ENCODE data around the gene MCRIP2. TPM values are rescaled to one million over a fixed set of nuclear protein-coding genes. Genes with fewer than 3 reads are reported as not detected.
A peak's percentile ranks its signal among the peaks of the same experiment; 100 is the strongest.

Gene MCRIP2
- total RNA-seq, 2 donors from 2014 or later = 92.8 to 117 TPM

- ATAC-seq = peak; percentile 77 to 84
- intact Hi-C loops (cut with DNase I) = no loop called here
- no peak for DNase-seq
Observed at GRCh38 chr16:610513-611381, 30.9 kb upstream of the MCRIP2 start.

- ATAC-seq (no peak), DNase-seq (no peak)
- intact Hi-C loops (cut with DNase I) = no loop called here
Observed at GRCh38 chr16:615122-615521, 26.5 kb upstream of the MCRIP2 start.

GRCh38 chr16:616733-617586, 24.7 kb upstream of the MCRIP2 start:
- ATAC-seq = no peak
- no peak for DNase-seq
- intact Hi-C loops (cut with DNase I) = no loop called here

GRCh38 chr16:617855-618254, 23.8 kb upstream of the MCRIP2 start:
- intact Hi-C loops (cut with DNase I) = no loop called here
- ATAC-seq (no peak), DNase-seq (no peak)

- ATAC-seq = no peak
- DNase-seq = no peak
- intact Hi-C loops (cut with DNase I) = no loop called here
Observed at GRCh38 chr16:619476-620100, 22.0 kb upstream of the MCRIP2 start.

GRCh38 chr16:620700-621525, 20.7 kb upstream of the MCRIP2 start:
- no peak for ATAC-seq
- DNase-seq = no peak
- intact Hi-C loops (cut with DNase I) = no loop called here

GRCh38 chr16:621526-622105, 20.0 kb upstream of the MCRIP2 start:
- intact Hi-C loops (cut with DNase I) = no loop called here
- no peak for DNase-seq
- peak in 1 of 2 donors; percentile 25 for ATAC-seq

GRCh38 chr16:622920-623280, 18.7 kb upstream of the MCRIP2 start:
- no peak for DNase-seq

GRCh38 chr16:624526-625070, 17.0 kb upstream of the MCRIP2 start:
- DNase-seq (no peak), ATAC-seq (no peak)
- intact Hi-C loops (cut with DNase I) = no loop called here

More at GRCh38 chr16:622920-623280, 18.7 kb upstream of the MCRIP2 start:
- intact Hi-C loops (cut with DNase I) = no loop called here
- ATAC-seq = no peak

GRCh38 chr16:625117-625976, 16.3 kb upstream of the MCRIP2 start:
- DNase-seq = no peak
- no peak for ATAC-seq
- intact Hi-C loops (cut with DNase I) = no loop called here

- intact Hi-C loops (cut with DNase I) = no loop called here
Observed at GRCh38 chr16:625977-626765, 15.5 kb upstream of the MCRIP2 start.

GRCh38 chr16:626787-627453, 14.7 kb upstream of the MCRIP2 start:
- peak; percentile 60 for DNase-seq
- peak; percentile 23 to 81 for ATAC-seq
- intact Hi-C loops (cut with DNase I) = no loop called here

More at GRCh38 chr16:625977-626765, 15.5 kb upstream of the MCRIP2 start:
- ATAC-seq = no peak
- DNase-seq = no peak

- ATAC-seq (peak; percentile 9 to 63), DNase-seq (peak; percentile 57)
- intact Hi-C loops (cut with DNase I) = no loop called here
Observed at GRCh38 chr16:627454-628239, 14.0 kb upstream of the MCRIP2 start.

GRCh38 chr16:628321-629061, 13.1 kb upstream of the MCRIP2 start:
- DNase-seq (no peak), ATAC-seq (no peak)
- intact Hi-C loops (cut with DNase I) = no loop called here

All from left cardiac atrium (tissue), 4 donors.